Naive thymus-derived CD8-positive, alpha-beta T cell (primary cell): ENCODE measurements around the gene C4orf50. TPM values are rescaled to one million over a fixed set of nuclear protein-coding genes. Genes with fewer than 3 reads are reported as not detected.
A peak's percentile ranks its signal among the peaks of the same experiment; 100 is the strongest.

ENCODE experiments used
- ATAC-seq, 2 donors: fragments of 150-1000 bp; cut with Tn5 transposase in 1 of 2; sonication (Bioruptor Pico), chemical (Tn5 transposase) in 1 of 2; 1 replicate in 1 of 2; 2 replicates in 1 of 2; pipeline ENCODE4 v1.10.0; 2021; ENCODE audit warnings: mild to moderate bottlenecking in 2 of 2, moderate library complexity in 2 of 2
- POLR2A ChIA-PET: fragments of 350-600 bp; sonication (Branson Sonifier 250); formaldehyde crosslinking; loops from one replicate; lab custom pipeline; 2021; ENCODE audit warnings: antibody characterized with exemption; lab: Charles Lee
- DNase-seq, 10 donors: peaks; one replicate each; pipeline versions ENCODE4 v3.0.0 to v3.0.0-alpha.2; 2020 to 2022
- H3K27ac Mint-ChIP-seq, 10 donors: one replicate each; pipeline ENCODE4 v1.8.0; 2020 to 2022; ENCODE audit warnings: mild to moderate bottlenecking in 10 of 10, mixed read lengths in 10 of 10, moderate library complexity in 4 of 10, inconsistent platforms in 1 of 10
- H3K27me3 Mint-ChIP-seq, 5 donors: one replicate each; pipeline ENCODE4 v1.8.0; 2021 to 2022; ENCODE audit warnings: mixed read lengths in 5 of 5
- H3K36me3 Mint-ChIP-seq, 3 donors: one replicate each; pipeline ENCODE4 v1.8.0; 2020 to 2022; ENCODE audit warnings: mixed read lengths in 3 of 3, mild to moderate bottlenecking in 2 of 3, inconsistent platforms in 1 of 3
- H3K4me1 Mint-ChIP-seq, 4 donors: one replicate each; pipeline ENCODE4 v1.8.0; 2021 to 2022; ENCODE audit warnings: mixed read lengths in 4 of 4
- H3K4me3 Mint-ChIP-seq, 10 donors: one replicate each; pipeline ENCODE4 v1.8.0; 2020 to 2022; ENCODE audit warnings: mild to moderate bottlenecking in 10 of 10, mixed read lengths in 10 of 10, moderate library complexity in 6 of 10, inconsistent platforms in 1 of 10
- H3K9me3 Mint-ChIP-seq, 9 donors: one replicate each; pipeline ENCODE4 v1.8.0; 2020 to 2022; ENCODE audit warnings: mixed read lengths in 9 of 9, mild to moderate bottlenecking in 3 of 9, inconsistent platforms in 1 of 9, moderate library complexity in 1 of 9
- polyA plus RNA-seq, 3 donors: library from polyadenylated mRNA; unstranded; fragments of 300-500 nt; fragmentation: Illumina TruSeq; gene quantifications; one replicate each; pipeline ENCODE4 v1.2.3, GENCODE V29; 2021
- total RNA-seq, 8 experiments: library from RNA in 2 of 8; stranded (reverse) in 2 of 8; gene quantifications; one replicate each; pipeline ENCODE4 v1.2.3 and lab custom pipeline; 2021 to 2026

The C4orf50 gene
- total and polyA plus RNA-seq, 5 experiments from 2014 or later: not detected

DNA sequence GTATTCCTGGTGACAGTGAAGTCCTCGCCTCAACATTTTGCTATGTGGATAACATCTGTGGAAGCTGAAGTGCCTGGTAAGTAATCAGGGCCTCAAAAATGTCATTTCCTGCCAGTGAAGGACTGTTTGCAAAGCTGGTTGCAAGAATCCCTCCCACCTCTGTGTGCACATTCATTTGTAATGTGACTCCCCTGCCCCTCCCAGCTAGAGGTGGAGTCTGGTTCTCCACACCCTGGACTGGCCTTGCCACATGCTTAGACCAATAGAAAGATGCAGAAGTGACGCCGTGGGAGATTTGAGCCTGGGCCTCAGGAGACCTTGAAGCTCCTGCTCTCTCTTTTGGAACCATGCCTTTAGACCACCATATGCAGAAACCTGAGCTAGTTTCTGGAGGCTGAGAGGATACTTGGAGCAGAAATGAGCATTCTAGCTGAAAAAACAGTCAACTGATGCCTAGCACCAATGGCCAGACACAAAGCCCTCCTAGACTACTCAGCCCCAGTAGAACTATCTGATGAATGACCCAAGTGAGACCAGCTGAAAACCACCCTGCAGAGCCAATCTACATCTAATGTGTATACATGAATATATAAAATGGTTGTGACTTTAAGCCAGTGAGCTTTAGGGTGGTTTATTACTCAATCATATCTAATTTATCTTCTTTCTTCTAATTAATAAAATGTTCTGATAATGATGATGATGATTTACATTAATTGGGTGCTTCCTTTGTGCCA lies 77.6 kb downstream of the C4orf50 start:
- POLR2A ChIA-PET: no interaction called here
- Mint-ChIP-seq H3K27me3 (peaks cover 3 to 14% (median 9%) of the 10 kb centered on the region in 5 donors), H3K4me1 (peaks cover 0 to 3% (median 0%) of the 10 kb centered on the region in 4 donors), H3K4me3 (no peak overlapping the region), H3K36me3 (peaks cover 0 to 2% (median 0%) of the 10 kb centered on the region in 3 donors), H3K9me3 (peaks cover 0 to 4% (median 0%) of the 10 kb centered on the region in 9 donors), H3K27ac (no peak overlapping the region)
- no peak for ATAC-seq
- DNase-seq: peak in 1 of 10 donors; percentile 41

DNA sequence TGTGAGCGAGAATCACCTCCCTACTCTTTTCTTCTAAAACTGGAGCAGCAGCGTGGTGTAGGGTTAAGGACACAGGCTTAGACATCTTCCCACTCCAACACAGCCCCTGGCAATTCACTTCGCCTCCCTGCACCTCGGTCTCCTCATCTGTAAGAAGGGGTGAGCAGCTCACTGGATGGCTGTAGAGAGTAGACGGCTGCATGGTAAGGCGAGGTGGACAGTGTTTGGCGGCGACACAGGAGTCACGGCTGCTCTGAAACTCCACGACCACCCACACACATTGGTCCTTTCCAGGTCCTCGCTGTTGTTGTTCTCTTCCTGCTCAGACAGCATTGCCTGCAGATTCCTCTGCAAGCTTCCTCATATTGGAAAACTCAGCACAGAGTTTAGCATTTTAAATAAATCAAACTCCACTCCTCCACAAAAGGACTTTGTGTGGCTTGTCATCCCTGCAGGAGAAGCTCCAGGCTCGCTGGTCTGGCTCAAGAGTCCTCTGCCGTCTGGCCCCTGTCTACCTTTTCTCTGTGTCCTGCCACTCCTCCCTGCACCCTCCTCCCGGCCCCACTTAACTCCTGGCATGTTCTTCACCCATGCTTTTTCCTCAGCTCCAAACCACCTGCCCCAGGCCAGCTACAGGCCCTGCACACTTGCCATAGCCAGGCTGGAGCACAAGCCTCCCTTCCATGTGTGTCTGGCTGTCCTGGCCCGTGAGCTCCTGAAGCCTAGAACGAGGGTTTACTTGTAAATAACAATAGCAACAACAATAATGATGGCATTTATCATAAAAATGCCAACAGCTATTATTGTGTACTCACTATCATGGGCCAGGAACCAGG lies 84.0 kb downstream of the C4orf50 start:
- Mint-ChIP-seq H3K36me3 (no peaks in the 10 kb centered on the region), H3K27ac (no peak overlapping the region), H3K27me3 (peaks cover 4 to 23% (median 10%) of the 10 kb centered on the region in 5 donors), H3K4me3 (no peak overlapping the region), H3K4me1 (no peaks in the 10 kb centered on the region), H3K9me3 (no peaks in the 10 kb centered on the region)
- DNase-seq: peak in 1 of 10 donors; percentile 36
- no peak for ATAC-seq
- POLR2A ChIA-PET: no interaction called here

DNA sequence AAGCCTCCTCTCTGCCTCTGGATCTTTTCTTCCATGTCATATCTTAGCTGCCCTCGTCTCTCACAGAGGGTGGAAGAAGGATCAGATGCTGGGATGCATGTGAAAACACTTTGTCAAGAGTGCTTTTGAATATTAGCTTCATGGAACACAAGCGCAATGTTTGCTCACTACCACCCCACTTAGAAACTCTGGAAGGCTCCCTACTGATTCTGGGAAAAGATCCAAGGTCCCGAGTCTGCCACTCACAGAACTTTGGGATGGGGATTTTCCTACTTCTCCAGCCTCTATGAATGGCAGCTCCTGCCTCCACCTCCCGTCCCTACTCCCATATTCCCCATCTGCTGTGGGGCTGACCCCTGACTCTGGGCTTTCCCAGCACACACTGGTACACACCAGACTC lies 85.1 kb downstream of the C4orf50 start:
- no peaks in the 10 kb centered on the region for H3K9me3 Mint-ChIP-seq
- H3K27me3 Mint-ChIP-seq: peaks cover 4 to 23% (median 10%) of the 10 kb centered on the region in 5 donors

DNA sequence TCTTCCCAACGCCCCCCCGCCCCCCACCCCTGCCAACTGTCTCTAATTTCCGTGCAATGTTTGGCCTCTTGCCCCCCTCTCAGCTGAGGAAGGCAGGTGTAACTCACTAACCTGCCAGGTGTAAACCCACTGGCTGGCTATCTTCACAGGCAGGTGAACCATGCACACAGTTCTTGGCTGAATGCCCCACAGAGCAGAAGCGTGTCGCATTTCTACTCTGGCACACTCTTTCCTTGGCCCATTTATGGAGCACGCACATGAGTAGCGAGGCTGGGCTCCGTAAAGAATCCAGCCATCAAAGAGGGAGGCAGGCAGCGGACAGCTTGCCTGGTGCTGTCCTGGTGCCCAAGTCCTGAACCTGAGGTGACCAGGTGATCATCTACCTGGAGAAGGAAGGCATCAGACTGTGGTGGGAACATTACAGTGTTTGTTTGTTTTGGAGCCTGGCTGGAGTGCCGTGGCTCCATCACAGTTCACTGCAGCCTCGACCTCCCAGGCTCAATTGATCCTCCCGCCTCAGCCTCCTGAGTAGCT lies 86.1 kb downstream of the C4orf50 start:
- H3K27me3 Mint-ChIP-seq: peaks cover 4 to 23% (median 10%) of the 10 kb centered on the region in 5 donors
- no peak for ATAC-seq
- peak in 1 of 10 donors; percentile 14 for DNase-seq
- no peaks in the 10 kb centered on the region for H3K36me3 Mint-ChIP-seq
- H3K27ac Mint-ChIP-seq: no peak overlapping the region
- no peak overlapping the region for H3K4me3 Mint-ChIP-seq
- no peaks in the 10 kb centered on the region for H3K9me3 Mint-ChIP-seq
- POLR2A ChIA-PET: no interaction called here
- H3K4me1 Mint-ChIP-seq: no peaks in the 10 kb centered on the region

More for the DNA sequence above, 85.1 kb downstream of the C4orf50 start:
- H3K36me3 Mint-ChIP-seq: no peaks in the 10 kb centered on the region
- DNase-seq (peak in 1 of 10 donors; percentile 8), ATAC-seq (no peak)
- no peak overlapping the region for H3K4me3 Mint-ChIP-seq
- no peak overlapping the region for H3K27ac Mint-ChIP-seq
- no peaks in the 10 kb centered on the region for H3K4me1 Mint-ChIP-seq
- POLR2A ChIA-PET: no interaction called here

DNA sequence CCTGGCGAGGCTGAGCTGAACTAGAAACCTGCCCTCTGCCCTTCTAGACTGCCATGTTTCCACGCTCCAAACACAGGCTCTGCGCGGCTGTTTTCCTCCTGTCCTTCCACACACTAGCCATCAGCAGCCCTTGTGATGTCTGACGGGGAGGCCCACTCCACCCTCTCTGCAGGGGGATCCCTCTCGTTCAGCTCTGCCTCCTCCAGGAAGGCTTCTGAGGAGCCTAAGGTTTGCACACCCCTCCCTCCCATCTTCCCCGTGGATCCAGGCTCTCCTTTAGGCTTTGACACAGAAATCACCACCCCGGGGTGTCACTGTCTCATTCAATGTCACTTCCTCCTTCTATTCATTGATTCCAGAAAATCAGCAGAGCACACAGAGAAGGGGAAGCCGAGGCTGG lies 86.7 kb downstream of the C4orf50 start:
- H3K27me3 Mint-ChIP-seq: peaks cover 4 to 23% (median 10%) of the 10 kb centered on the region in 5 donors

DNA sequence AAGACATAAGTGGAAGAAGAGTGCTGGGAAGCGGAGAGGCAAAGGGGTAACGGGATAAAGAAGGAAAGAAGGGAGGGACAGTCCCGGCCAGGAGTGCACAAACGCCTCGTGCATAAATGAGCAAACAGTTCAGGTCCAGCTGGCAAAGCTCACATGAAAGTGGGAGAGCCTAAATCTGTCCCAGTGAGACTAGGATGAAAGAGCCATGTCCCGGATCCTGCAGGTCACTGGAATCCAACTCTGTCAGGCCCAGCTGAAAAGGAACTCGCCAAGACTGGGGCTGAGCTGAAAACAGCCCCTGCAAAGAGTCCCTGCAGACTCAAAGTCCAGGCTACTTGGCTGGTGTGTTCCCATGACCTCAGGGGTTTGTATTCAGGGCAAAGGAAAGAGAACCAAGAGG lies 87.4 kb downstream of the C4orf50 start:
- Mint-ChIP-seq H3K9me3 (no peaks in the 10 kb centered on the region), H3K4me3 (no peak overlapping the region), H3K27me3 (peaks cover 4 to 23% (median 10%) of the 10 kb centered on the region in 5 donors), H3K4me1 (no peaks in the 10 kb centered on the region), H3K36me3 (no peaks in the 10 kb centered on the region), H3K27ac (peak overlapping the region in 1 of 10 donors; percentile 31)
- POLR2A ChIA-PET: no interaction called here
- ATAC-seq (no peak), DNase-seq (peak in 1 of 10 donors; percentile 16)

More for the DNA sequence above, 86.7 kb downstream of the C4orf50 start:
- DNase-seq (no peak), ATAC-seq (no peak)
- H3K27ac Mint-ChIP-seq: no peak overlapping the region
- H3K9me3 Mint-ChIP-seq: no peaks in the 10 kb centered on the region
- no peaks in the 10 kb centered on the region for H3K36me3 Mint-ChIP-seq
- H3K4me1 Mint-ChIP-seq: no peaks in the 10 kb centered on the region
- POLR2A ChIA-PET: no interaction called here
- no peak overlapping the region for H3K4me3 Mint-ChIP-seq

DNA sequence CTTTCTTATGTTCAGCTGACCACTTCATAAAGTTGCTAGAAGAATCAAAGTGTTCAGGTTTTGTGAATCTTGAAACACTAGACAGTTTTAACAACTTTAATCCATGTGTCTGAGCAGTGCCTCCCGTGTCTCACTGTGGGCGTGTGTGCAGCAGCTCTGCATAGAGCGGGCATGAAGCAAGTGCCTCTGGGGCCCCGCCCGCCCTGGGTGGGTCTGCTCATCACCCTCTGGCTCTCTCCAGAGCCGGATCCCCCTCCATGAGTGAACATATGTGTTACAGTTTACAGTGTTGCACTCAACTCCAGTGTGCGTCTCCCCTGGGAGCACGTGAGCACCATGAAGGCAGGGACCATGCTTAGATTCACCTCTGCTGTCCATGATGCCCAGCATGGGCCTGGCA lies 87.8 kb downstream of the C4orf50 start:
- no peaks in the 10 kb centered on the region for H3K9me3 Mint-ChIP-seq
- POLR2A ChIA-PET: no interaction called here
- ATAC-seq (no peak), DNase-seq (peak in 1 of 10 donors; percentile 46)
- H3K4me1 Mint-ChIP-seq: no peaks in the 10 kb centered on the region
- H3K27me3 Mint-ChIP-seq: peaks cover 5 to 23% (median 10%) of the 10 kb centered on the region in 5 donors
- no peak overlapping the region for H3K4me3 Mint-ChIP-seq
- H3K36me3 Mint-ChIP-seq: no peaks in the 10 kb centered on the region
- H3K27ac Mint-ChIP-seq: no peak overlapping the region

DNA sequence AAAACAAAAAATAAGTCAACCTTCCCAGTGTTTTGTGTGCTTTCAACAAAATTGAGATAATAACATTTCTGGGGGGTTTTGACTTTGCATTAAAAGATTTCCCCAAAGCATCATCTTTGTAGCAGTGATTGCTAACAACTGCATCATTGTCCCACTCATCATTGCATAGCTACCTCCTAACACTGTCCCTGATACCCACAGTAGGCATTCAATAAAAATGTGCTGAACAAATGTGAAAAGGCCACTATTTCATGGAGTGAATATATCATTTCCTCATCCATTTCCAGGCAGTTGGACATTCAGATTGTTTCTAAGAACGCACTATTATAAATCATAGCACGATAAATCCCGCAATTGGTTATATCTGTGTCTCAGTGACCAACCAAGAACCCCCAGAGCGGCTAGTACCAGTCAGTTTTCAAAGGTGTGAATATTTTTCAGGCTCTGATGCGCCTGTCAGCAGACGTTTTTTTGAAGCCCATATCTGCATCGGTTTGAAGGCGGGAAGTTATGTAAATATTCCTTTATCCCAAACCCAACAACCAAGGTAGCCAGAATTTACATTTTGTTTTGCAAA lies 89.3 kb downstream of the C4orf50 start:
- Mint-ChIP-seq H3K4me1 (no peaks in the 10 kb centered on the region), H3K4me3 (no peak overlapping the region), H3K9me3 (peaks cover 0 to 3% (median 0%) of the 10 kb centered on the region in 9 donors), H3K27ac (no peak overlapping the region), H3K27me3 (peaks cover 6 to 22% (median 10%) of the 10 kb centered on the region in 5 donors), H3K36me3 (no peaks in the 10 kb centered on the region)
- DNase-seq (no peak), ATAC-seq (no peak)
- POLR2A ChIA-PET: no interaction called here

DNA sequence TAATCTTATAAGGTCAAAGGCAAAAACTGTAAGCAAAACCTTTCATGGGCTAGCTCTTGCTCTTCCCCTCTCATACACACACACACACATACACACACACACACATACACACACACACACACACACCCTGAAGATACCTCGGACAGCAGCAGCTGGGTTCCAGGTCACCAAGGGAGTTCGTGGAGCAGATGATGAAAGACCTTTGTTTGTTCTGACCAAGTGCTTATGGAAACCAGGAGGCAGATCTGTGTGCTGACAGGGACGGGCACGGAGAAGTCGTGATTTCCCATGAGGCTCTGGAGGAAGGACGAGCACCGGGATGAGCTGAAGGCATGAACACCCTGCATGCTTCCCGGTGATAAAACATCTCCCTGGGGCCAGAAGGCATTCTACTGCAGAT lies 90.0 kb downstream of the C4orf50 start:
- peaks cover 6 to 24% (median 9%) of the 10 kb centered on the region in 5 donors for H3K27me3 Mint-ChIP-seq
- ATAC-seq: no peak
- H3K4me1 Mint-ChIP-seq: no peaks in the 10 kb centered on the region
- POLR2A ChIA-PET: no interaction called here
- H3K9me3 Mint-ChIP-seq: peaks cover 0 to 3% (median 0%) of the 10 kb centered on the region in 9 donors
- no peak overlapping the region for H3K27ac Mint-ChIP-seq
- H3K4me3 Mint-ChIP-seq: no peak overlapping the region
- no peaks in the 10 kb centered on the region for H3K36me3 Mint-ChIP-seq
- peak in 1 of 10 donors; percentile 26 for DNase-seq

DNA sequence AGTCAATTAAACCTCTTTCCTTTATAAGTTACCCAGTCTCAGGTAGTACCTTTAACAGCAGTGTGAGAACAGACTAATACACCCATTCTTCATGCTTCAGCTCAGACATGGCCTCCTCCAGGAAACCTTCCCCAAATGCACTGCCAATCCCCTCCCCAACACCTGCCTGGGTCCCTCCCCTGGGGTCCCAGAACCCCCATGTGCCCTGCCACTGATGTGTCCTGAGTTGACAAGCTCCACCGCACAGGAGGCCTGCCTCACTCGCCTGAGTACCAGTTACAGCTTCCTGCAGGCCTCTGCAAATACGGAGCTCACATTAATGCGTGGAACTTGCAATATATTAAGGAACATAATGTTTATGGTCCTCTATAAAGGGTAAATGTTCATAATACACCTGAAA lies 90.5 kb downstream of the C4orf50 start:
- ATAC-seq (no peak), DNase-seq (peak in 1 of 10 donors; percentile 19)
- Mint-ChIP-seq H3K4me3 (no peak overlapping the region), H3K4me1 (no peaks in the 10 kb centered on the region), H3K36me3 (no peaks in the 10 kb centered on the region), H3K9me3 (peaks cover 0 to 3% (median 0%) of the 10 kb centered on the region in 9 donors), H3K27me3 (peaks cover 6 to 24% (median 13%) of the 10 kb centered on the region in 5 donors), H3K27ac (no peak overlapping the region)
- POLR2A ChIA-PET: no interaction called here

DNA sequence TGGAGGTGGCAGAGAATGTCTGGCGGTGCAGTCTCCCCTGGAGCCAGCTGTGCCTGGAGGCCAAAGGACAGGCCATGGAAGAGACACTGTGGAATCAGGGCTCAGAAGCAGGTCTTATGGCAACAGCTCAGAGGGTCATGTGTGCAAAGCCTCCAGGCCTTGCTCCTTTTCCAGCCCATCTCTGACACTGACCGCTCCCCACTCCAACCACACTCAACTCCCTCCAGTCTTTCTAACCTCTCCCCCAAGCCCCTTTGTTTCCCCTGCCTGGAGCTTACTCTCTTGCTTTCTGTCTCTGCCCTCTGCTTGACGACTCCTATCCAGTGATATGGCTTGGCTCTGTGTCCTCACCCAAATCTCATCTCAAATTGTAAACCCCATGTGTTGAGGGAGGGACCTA lies 91.1 kb downstream of the C4orf50 start:
- POLR2A ChIA-PET: no interaction called here
- DNase-seq (peak in 1 of 10 donors; percentile 18), ATAC-seq (no peak)
- no peak overlapping the region for H3K4me3 Mint-ChIP-seq
- H3K36me3 Mint-ChIP-seq: no peaks in the 10 kb centered on the region
- no peak overlapping the region for H3K27ac Mint-ChIP-seq
- H3K27me3 Mint-ChIP-seq: peaks cover 6 to 25% (median 14%) of the 10 kb centered on the region in 5 donors
- H3K9me3 Mint-ChIP-seq: peaks cover 0 to 3% (median 0%) of the 10 kb centered on the region in 9 donors
- H3K4me1 Mint-ChIP-seq: no peaks in the 10 kb centered on the region

DNA sequence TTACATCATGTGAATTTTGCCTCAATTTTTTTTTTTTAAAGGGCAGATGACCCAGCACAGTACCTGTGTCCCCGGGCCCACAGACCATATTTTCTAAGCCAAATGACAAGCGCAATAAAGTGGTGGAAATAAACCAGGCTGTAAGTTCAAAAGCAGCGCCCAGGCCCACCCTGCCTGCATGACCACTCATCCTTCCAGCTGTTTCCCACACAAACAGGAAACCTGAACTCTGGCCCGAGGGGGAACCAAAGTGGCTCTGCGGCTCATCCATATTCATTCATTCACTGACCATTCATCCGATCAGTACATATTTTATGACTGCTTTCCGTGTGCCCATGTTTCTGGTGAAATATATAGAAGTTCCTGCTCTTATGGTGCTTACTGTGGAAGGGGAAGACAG lies 91.6 kb downstream of the C4orf50 start:
- H3K9me3 Mint-ChIP-seq: peaks cover 0 to 3% (median 0%) of the 10 kb centered on the region in 9 donors
- ATAC-seq (no peak), DNase-seq (peak in 1 of 10 donors; percentile 13)
- POLR2A ChIA-PET: no interaction called here
- H3K36me3 Mint-ChIP-seq: no peaks in the 10 kb centered on the region
- no peak overlapping the region for H3K4me3 Mint-ChIP-seq
- no peak overlapping the region for H3K27ac Mint-ChIP-seq
- H3K27me3 Mint-ChIP-seq: peaks cover 6 to 28% (median 14%) of the 10 kb centered on the region in 5 donors
- H3K4me1 Mint-ChIP-seq: no peaks in the 10 kb centered on the region
